NCI-H187 (cell line): ENCODE results near the gene PIGQ.

ENCODE experiments used
- DNase-seq, 2 experiments: peaks; one replicate each; lab custom pipeline; 2025; lab: John Stamatoyannopoulos, UW

PIGQ gene

DNA sequence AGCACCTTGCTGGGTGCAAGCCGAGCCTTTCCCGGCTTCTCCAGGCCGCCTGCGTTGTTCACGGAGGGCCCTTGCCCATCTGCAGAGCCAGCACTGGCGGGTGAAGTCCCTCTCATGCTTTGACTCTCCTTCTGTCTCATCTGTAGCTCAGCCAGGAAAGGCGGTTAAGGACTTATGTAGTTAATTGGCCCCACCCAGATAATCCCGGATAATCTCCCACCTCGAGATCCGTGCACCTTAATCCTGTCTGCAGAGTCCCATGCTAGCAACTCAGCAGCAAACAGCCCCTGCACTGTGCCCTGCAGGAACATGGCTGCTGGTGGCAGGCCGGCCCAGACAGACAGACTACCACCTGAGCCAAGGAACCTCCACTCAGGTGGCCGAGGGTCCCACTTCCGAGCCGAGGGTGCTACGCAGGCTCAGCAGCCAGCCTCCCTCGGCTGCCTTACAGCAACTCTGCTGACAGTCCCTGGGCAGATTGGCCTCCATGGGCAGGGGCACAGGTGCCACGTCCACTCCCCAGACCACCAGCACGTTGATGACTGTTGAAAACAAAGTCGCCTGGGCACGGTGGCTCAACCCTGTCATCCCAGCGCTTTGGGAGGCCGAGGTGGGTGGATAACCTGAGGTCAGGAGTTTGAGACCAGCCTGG, 37.0 kb downstream of the PIGQ start:
- no peak for DNase-seq

DNA sequence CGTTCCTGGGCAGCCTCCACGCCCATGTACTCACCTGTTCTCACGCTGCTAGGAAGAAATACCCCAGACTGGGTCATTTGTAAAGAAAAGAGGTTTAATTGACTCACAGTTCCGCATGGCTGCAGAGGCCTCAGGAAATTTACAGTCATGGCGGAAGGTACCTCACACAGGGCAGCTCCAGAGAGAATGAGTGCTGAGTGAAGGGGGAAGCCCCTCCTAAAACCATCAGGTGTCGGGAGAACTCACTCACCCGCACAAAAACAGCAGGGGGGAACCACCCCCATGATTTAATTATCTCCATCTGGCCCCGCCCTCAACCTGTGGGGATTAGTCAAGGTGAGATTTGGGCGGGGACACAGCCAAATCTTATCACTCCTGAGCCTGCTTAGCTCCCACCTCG, 38.3 kb downstream of the PIGQ start:
- DNase-seq = no peak

DNA sequence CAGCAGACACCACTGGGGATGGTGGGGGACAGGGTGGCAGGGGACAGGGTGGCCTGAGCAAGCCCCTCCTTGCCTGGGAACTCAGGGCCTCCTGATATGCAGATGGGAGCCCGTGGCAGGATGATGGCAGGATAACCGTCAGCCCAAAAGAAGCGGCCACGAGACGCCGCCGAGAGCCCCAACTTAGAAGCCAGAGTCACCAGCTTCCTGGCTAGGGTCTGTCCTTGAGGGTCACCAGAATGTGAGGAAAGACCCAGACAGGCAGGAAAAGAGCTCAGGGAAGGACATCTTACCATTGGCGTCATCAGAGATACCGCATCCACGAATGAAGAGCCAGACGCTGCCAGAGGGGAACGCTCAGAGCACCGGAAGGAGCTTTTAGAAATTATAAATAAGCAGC, 39.5 kb downstream of the PIGQ start:
- no peak for DNase-seq

GRCh38 chr16:609984-610383, 40.2 kb downstream of the PIGQ start:
- DNase-seq = no peak

DNA sequence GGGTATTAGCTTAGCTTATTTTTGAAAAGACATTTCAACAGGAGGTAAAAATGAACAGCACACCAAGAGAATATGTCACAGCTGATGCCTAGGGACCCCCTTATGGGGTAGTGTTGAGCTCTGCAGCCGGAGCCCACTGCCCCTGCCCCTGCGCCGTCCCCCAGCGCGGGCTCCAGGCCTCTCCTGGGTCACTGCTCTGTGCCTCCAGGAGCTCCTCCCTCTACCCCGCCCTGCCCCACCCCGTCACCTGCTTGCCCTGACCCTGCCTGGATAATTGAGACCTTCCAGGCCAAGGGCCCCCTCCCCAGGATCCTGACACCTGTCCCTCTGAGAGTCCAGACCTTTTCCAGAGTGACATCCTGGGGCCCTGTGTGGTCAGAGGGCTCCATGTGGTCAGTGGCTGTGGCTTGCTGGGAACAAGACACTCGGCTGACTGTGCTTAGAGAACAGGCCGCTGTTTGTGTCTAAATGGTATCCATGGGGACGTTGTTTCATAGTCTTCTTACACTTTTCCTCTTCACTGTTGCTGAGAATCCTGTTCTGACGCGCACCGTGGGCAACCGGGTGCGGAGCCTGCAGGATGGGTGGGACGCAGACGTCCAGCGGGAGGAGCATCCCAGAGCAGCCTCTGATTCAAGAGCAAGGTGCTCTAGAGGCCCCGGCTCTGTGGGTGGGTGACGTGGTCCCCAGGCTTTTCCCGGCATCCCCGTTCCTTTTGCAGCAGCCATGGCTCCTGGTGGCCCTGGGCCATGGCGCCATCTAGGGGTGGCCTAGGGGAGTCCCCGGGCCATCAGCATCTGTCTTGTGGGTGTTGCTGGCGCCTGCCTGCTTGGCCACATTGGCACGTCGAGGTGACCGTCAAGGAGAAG, 41.0 kb downstream of the PIGQ start:
- DNase-seq = no peak

- DNase-seq = no peak
These were observed 45.4 kb downstream of the PIGQ start for GRCh38 chr16:615122-615521.

DNA sequence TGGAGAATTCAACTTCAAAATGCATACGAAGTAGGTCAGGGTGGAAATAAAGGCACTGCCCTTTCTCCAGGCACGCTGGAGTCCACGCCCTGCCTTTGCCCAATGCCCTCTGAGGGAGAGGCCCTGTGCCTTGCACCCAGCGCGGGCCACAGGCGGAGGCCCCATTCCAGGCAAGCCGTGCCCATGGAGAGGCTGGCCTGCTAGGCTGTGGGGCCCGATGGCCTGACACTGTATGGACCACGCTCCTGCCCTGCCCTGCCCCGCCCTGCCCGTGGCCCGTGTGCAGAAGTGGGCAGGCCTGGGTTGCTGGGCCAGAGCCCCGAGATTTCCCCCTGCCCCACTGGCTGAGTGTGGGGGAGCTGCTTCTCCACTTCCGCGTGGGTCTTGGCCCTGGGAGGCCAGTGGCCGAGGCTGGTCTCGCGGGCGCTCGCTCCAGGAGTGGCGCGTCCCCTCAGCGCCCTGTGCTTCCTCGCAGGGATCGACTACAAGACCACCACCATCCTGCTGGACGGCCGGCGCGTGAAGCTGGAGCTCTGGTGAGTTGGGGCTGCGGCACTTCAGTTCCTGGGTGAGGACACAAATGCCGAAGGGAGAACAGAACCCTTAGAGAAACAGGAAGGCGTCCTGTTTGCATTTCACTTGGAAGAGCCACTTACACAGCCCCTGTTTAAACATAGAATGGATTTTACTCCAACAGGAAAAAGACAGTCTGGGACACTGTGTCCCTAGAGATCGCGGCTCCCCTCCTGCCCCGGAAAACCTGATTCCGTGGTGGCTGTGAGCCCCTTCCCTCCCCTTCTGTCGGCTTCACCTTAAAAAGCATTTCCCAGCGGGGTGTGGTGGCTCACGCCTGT, 47.2 kb downstream of the PIGQ start:
- DNase-seq = no peak

DNA sequence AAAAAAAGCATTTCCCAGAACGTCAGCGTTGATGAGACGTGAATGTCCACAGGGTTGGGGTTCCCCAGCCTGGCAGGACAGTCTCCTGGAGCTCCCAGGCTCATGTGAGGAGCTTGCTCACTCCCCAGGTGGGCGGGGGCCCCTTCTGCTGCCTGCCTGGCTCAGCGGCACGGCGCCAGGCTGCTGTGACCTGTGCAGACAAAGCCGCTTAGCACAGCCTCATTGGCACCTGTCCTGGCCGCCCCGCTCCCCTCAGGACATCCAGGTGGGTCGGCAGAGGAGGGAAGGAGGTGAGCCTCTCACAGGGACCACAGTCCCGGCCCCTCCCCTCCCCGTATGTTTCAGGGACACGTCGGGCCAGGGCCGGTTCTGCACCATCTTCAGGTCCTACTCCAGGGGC, 48.1 kb downstream of the PIGQ start:
- no peak for DNase-seq

- DNase-seq = no peak
These were observed 49.8 kb downstream of the PIGQ start for GRCh38 chr16:619476-620100.

- no peak for DNase-seq
These were observed 51.1 kb downstream of the PIGQ start for GRCh38 chr16:620700-621525.

DNA sequence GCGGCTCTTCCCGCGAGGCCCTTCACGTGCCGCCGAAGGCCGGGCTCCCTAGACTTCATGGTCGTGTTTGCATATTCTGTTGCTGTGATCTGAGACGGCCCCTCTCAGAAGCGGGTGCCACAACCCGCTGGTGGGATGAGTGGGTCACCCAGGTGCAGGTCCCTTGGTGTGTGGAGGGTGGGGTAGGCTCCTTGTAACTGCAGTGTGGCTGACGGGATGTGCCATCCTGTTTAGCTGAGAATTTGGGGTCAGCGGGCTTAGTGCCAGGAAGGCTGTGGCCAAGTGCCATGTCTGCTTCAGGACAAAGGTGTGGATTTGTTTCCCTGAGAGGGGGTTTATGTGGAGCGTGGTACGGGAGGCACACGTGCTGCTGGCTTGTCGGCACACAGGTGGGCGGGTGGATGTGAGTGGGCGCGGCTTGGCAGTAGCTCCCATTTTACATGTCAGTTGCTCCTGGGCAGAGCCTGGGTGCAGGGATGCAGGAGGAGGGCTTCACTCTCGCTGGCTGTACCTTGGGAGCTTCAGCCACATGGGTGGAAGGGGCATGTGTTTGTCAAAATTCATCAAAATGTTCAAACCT, 51.8 kb downstream of the PIGQ start:
- no peak for DNase-seq

- DNase-seq = no peak
These were observed 53.1 kb downstream of the PIGQ start for GRCh38 chr16:622920-623280.

DNA sequence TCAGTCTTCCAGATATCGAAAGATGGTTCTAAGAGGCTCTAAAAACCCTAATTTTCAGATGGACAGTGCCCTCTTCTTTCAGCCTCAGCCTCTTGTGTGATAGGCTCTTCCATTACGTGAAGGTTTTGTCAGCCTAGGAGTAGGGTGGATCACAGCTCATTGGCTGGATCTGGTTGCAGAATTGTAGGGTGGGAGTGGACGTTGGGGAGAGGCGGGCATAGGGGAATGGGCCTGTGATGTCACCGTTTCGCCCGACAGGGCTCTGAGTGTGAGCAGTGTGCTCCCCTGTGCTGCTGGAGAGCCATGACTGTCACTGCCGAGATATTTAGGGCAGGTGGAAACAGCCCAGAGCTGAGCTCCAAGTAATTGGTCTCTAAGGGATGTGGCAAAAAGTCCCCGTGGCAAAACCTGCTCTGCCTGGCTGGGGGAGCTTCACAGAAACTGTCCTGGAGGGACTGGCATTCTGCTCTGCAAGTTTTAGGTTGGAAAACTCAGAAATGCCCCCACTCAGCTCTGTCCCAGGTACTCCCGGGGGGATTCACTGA, 54.8 kb downstream of the PIGQ start:
- DNase-seq = no peak

- no peak for DNase-seq
These were observed 55.6 kb downstream of the PIGQ start for GRCh38 chr16:625117-625976.

- no peak for DNase-seq
These were observed 56.4 kb downstream of the PIGQ start for GRCh38 chr16:625977-626765.

DNA sequence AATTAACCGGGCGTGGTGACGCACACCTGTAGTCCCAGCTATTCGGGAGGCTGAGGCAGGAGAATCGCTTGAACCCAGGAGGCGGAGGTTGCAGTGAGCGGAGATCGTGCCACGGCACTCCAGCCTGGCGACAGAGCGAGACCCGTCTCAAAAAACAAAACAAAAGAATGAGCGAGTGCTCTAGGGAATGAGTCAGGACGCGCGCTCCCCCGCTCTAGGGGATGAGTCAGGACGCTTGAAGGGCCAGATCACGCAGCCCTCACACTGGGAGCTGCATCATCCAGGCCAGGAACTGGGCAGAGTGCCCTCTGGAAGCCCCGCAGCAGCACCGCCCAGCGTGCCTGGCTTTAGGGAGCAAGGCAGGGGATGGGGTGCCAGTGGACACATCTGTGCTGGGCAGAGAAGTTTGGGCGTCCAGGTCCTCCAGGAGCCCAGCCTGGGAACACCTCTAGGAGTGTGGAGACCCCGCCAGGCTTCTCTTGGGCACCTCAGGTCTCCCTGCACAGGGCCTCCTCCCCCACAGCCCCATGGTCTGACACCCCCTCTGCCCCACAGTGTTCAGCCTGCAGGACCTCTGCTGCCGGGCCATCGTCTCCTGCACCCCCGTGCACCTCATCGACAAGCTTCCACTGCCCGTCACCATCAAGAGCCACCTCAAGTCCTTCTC, 57.2 kb downstream of the PIGQ start:
- DNase-seq = no peak

- no peak for DNase-seq
These were observed 57.9 kb downstream of the PIGQ start for GRCh38 chr16:627454-628239.
